HEK293T (cell line): ENCODE results near the gene CRADD.

ENCODE experiments used
- CTCF ChIA-PET: fragments of 350-600 bp; formaldehyde crosslinking; extraction: SDS; loops from one replicate; lab custom pipeline; 2021; ENCODE audit warnings: antibody characterized with exemption, inconsistent platforms; lab: Yijun Ruan, JAX
- POLR2A ChIA-PET: fragments of 350-600 bp; formaldehyde crosslinking; extraction: SDS; loops from one replicate; lab custom pipeline; 2020; ENCODE audit warnings: antibody characterized with exemption, inconsistent platforms; lab: Yijun Ruan, JAX
- DNase-seq: peaks from one replicate; pipeline ENCODE4 v3.0.0; 2012; ENCODE audit warnings: mixed read lengths; ENCODE audit errors: extremely low spot score
- ARNT ChIP-seq: fragments of 450-650 bp; IDR thresholded peaks from 2 replicates; pipeline ENCODE4 v1.6.1; 2017; ENCODE audit warnings: mild to moderate bottlenecking
- BHLHE40 ChIP-seq: fragments of 450-650 bp; IDR thresholded peaks from 2 replicates; pipeline ENCODE4 v1.6.1; 2016; ENCODE audit warnings: mild to moderate bottlenecking, moderate library complexity, borderline replicate concordance
- CTBP1 ChIP-seq: fragments of 450-650 bp; IDR thresholded peaks from 2 replicates; pipeline ENCODE4 v1.6.1; 2016; ENCODE audit warnings: borderline replicate concordance
- ELF4 ChIP-seq: fragments of 450-650 bp; IDR thresholded peaks from 2 replicates; pipeline ENCODE4 v1.6.1; 2017; ENCODE audit warnings: antibody characterized with exemption
- FOXA1 ChIP-seq: fragments of 450-650 bp; IDR thresholded peaks from 2 replicates; pipeline ENCODE4 v1.6.1; 2016; ENCODE audit warnings: mild to moderate bottlenecking
- FOXK2 ChIP-seq: fragments of 450-650 bp; IDR thresholded peaks from 2 replicates; pipeline ENCODE4 v1.6.1; 2016; ENCODE audit warnings: mild to moderate bottlenecking
- FOXM1 ChIP-seq: fragments of 450-650 bp; IDR thresholded peaks from 2 replicates; pipeline ENCODE4 v1.6.1; 2017; ENCODE audit warnings: mild to moderate bottlenecking, borderline replicate concordance
- HDGF ChIP-seq: fragments of 450-650 bp; IDR thresholded peaks from 2 replicates; pipeline ENCODE4 v1.6.1; 2017; ENCODE audit warnings: antibody characterized with exemption, borderline replicate concordance
- L3MBTL2 ChIP-seq: fragments of 450-650 bp; conservative IDR thresholded peaks from 2 replicates; pipeline ENCODE4 v1.6.1; 2016; ENCODE audit warnings: mild to moderate bottlenecking
- LEF1 ChIP-seq: fragments of 450-650 bp; IDR thresholded peaks from 2 replicates; pipeline ENCODE4 v1.6.1; 2017; ENCODE audit warnings: mild to moderate bottlenecking, borderline replicate concordance
- NFRKB ChIP-seq: fragments of 450-650 bp; IDR thresholded peaks from 2 replicates; pipeline ENCODE4 v1.6.1; 2016; ENCODE audit warnings: mild to moderate bottlenecking, moderate library complexity
- SP1 ChIP-seq: fragments of 450-650 bp; IDR thresholded peaks from 2 replicates; pipeline ENCODE4 v1.6.1; 2017
- SUZ12 ChIP-seq: fragments of 450-650 bp; IDR thresholded peaks from 2 replicates; pipeline ENCODE4 v1.6.1; 2016; ENCODE audit warnings: mild to moderate bottlenecking
- TARDBP ChIP-seq: fragments of 450-650 bp; IDR thresholded peaks from 2 replicates; pipeline ENCODE4 v1.6.1; 2016
- ZNF384 ChIP-seq: fragments of 450-650 bp; IDR thresholded peaks from 2 replicates; pipeline ENCODE4 v1.6.1; 2016
- TF ChIP-seq, protein P1 (sequence below): fragments of 450-650 bp; IDR thresholded peaks from 2 replicates; pipeline ENCODE4 v1.6.1; 2016

The CRADD gene

DNA sequence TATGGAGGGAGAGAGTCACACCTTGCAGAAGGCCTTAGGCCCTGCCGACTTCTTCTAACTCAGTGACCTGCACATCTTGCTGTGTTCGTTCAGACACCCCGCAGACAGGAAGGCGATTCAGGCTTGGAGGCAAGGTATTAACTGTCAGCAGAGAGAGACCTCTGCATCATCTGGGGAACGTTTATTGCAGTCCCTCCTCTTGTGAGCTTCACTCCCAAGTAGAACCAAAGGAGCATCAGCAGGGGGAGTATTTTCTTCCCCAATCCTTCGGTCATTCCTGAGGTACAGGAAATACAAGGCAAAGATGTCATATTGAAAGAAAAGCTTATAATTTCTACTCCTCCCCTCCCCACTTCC, 217.9 kb downstream of the CRADD start:
- TF ChIP-seq HDGF, result no peak
- TF ChIP-seq NFRKB, result no peak
- TF ChIP-seq FOXM1, result no peak
- no peak for TF ChIP-seq BHLHE40
- TF ChIP-seq SUZ12, result no peak
- no peak for TF ChIP-seq LEF1
- no peak for TF ChIP-seq FOXA1
- TF ChIP-seq L3MBTL2, result no peak
- DNase-seq, result no peak
- POLR2A ChIA-PET, result no interaction called here
- CTCF ChIA-PET, result interaction anchor here (0.8 to 1.3 kb wide), 3 partner anchors 8 to 208 kb away, joined by 3 to 5 read pairs (median 3); no protein-coding TSS in a partner anchor

DNA sequence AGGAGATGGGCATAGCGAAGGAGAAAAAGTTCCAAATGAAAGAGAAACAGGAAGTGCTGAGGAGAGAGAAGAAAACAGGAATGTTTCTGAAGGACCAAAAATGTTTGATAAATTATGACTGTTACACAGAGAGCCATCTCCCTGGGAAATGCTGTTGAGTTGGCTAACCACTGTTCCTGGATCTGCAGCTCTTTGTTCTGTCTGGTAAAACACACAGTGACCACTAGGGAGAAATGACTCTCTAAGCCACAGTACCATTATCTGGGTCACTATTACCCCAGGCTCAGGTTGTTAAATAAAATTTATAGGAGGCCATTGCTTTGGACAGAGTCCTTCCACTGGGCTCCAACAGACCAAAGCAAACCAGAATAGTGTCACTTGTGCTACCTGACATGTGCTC, 219.3 kb downstream of the CRADD start:
- POLR2A ChIA-PET, result no interaction called here
- CTCF ChIA-PET, result no interaction called here

DNA sequence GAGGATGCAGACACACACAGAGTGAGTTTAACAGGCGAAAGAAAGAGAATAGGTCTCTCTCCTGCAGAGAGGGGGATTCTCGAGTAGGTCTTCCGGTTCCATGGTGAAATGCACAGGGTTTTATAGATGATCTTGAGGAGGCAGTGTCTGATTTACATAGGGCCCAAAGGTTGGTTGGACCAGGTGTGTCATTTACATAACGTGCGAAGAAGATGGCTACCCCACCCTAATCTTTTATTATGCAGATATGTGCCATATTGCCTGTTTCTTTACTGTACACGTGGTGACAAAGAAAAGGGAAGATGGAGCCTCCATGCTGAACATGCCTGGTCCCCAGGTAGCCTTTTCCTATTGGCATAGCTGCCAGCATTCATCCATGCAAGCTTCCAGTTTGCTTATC, 219.8 kb downstream of the CRADD start:
- DNase-seq, result no peak
- CTCF ChIA-PET, result no interaction called here
- POLR2A ChIA-PET, result no interaction called here
- no peak for TF ChIP-seq HDGF
- no peak for TF ChIP-seq L3MBTL2
- no peak for TF ChIP-seq FOXM1
- TF ChIP-seq TARDBP, result no peak
- no peak for TF ChIP-seq CTBP1
- TF ChIP-seq BHLHE40, result no peak
- no peak for TF ChIP-seq FOXA1
- no peak for TF ChIP-seq ARNT
- no peak for TF ChIP-seq LEF1
- no peak for TF ChIP-seq ZNF384
- no peak for TF ChIP-seq SUZ12
- no peak for TF ChIP-seq FOXK2
- TF ChIP-seq ELF4, result no peak
- no peak for TF ChIP-seq SP1
- no peak for TF ChIP-seq NFRKB
- TF ChIP-seq, protein P1, sequence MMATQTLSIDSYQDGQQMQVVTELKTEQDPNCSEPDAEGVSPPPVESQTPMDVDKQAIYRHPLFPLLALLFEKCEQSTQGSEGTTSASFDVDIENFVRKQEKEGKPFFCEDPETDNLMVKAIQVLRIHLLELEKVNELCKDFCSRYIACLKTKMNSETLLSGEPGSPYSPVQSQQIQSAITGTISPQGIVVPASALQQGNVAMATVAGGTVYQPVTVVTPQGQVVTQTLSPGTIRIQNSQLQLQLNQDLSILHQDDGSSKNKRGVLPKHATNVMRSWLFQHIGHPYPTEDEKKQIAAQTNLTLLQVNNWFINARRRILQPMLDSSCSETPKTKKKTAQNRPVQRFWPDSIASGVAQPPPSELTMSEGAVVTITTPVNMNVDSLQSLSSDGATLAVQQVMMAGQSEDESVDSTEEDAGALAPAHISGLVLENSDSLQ, result no peak

More for the DNA sequence above, 219.3 kb downstream of the CRADD start:
- TF ChIP-seq L3MBTL2 (no peak), ELF4 (no peak), FOXM1 (no peak)
- DNase-seq, result no peak

DNA sequence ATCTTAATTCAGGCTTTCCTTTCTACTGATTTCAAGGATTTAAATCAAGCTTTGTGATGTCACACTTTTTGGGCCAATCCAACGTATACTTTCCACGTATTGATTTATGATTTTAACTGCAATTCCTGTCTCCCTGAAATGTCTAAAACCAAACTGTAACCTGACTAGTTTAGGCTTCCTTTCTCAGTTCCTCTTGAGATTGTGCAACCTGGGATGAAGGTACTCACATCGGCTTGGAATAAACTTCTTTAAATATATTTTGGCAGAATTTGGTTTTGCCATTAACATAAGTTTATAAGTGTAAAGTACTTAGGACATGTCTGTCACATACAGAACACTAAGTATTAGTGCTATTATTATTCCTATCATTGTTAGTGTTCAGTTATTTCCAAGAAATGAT, 224.6 kb downstream of the CRADD start:
- CTCF ChIA-PET, result no interaction called here
- POLR2A ChIA-PET, result no interaction called here
- DNase-seq, result no peak
- TF ChIP-seq, protein P1, result 0 out of 2 replicates have a peak, but pooled peaks have one; percentile 2
- TF ChIP-seq ARNT (no peak), L3MBTL2 (no peak), NFRKB (no peak), BHLHE40 (no peak), FOXA1 (no peak), LEF1 (no peak)

DNA sequence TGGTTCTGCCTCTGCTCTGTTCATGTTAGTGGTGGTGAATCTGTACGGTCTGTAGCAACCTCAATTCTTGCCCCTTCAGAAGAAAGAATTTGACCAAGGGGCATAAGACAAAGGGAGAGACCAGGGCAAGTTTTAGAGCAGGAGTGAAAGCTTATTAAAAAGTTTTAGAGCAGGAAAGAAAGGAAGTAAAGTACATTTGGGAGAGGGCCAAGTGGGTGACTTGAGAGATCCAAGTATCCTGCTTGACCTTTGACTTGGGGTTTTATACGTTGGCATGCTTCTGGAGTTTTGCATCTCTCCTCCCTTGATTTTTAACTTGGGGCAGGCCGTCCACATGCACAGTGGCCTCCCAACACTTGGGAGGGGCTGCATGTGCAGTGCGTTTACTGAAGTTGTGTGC, 225.0 kb downstream of the CRADD start:
- CTCF ChIA-PET, result no interaction called here
- TF ChIP-seq CTBP1 (no peak), TARDBP (no peak), SUZ12 (no peak), FOXM1 (no peak)
- DNase-seq, result no peak
- POLR2A ChIA-PET, result no interaction called here

DNA sequence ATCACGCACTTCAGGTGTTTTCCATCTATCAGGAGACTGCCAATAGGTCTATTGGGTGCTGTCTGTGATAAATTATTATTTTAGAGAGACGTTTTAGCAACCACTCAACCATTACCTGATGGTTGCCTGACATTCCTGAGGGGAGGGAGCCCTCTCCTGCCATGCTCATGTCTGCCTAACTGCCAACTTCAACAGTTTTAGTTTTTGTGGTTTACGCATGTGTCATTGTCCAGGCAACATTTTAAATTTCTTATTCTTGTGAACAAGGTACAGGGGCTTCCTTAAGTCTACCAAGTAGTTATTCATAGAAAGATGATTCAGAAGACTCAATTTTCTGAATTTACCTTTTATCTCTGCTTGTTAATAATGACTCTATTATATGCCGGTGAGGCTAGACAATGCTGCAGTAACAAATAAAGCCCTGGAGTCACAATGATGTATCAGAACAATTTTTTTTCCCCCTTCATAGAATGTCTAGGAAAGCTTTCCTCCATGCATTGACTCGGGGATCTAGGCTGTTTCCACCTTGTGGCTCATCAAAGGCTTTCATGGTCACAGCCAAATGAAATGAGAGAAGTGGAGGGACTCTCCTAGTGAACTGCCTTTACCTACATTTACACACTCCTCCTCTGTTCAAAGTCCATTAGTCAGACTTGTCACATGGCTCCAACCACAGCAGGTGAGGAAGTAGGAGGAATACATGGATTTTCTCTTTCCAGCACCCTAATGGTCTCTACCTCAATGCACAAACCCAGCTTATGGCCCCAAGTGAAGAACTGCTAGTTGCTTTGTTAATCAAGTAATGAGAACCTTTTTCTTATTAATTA, 225.8 kb downstream of the CRADD start:
- DNase-seq, result no peak
- ChIA-PET POLR2A (no interaction called here), CTCF (no interaction called here)
- TF ChIP-seq FOXM1 (no peak), L3MBTL2 (no peak), CTBP1 (no peak), FOXK2 (no peak), SP1 (no peak), ARNT (no peak), NFRKB (no peak), ZNF384 (no peak), BHLHE40 (no peak), TARDBP (no peak), HDGF (no peak), SUZ12 (no peak), ELF4 (no peak)
- TF ChIP-seq, protein P1, result no peak

DNA sequence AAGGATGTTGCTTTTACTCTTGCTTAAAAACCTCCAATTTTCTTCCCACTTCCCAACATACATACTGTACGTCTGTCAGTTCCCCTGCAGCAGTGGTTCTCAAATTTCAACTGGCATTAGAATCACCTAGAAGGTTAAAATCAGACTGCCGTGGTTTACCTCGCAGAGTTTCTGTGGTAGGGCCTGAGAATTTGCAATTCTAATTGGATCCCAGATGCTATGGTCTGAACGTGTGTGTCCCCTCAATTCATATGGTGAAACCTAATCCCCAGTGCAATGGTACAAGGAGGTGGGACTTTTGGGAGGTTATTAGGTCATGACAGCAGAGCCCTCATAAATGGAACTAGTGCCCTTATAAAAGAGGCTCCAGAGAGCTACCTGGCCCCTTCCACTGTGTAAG, 226.9 kb downstream of the CRADD start:
- POLR2A ChIA-PET, result no interaction called here
- CTCF ChIA-PET, result no interaction called here
- TF ChIP-seq FOXA1 (no peak), FOXK2 (no peak), LEF1 (no peak), ELF4 (no peak), CTBP1 (no peak), SP1 (no peak), SUZ12 (no peak), L3MBTL2 (no peak), TARDBP (no peak), ZNF384 (no peak), BHLHE40 (no peak), ARNT (no peak), HDGF (no peak)
- TF ChIP-seq, protein P1, result no peak
- no peak for DNase-seq
